HL-60/S4 (cell line): Measurements from ENCODE around the gene LGMN.
"Not testable (repeated sequence)": the region's sequence is repeated elsewhere in the genome, so short reads cannot be mapped to it uniquely, and the experiment has no call there.

ENCODE experiments used
- in situ Hi-C: fragments of 300-500 bp; cut with MboI; formaldehyde crosslinking; loops from 2 replicates; pipeline ENCODE4 v1.14.3; 2022; ENCODE audit warnings: low sequenced_read_pairs

LGMN gene

GRCh38 chr14:92763666-92764631, 15.5 kb upstream of the LGMN start:
- in situ Hi-C loops: not testable (repeated sequence)

GRCh38 chr14:92760524-92760805, 12.0 kb upstream of the LGMN start:
- in situ Hi-C loops: no loop called here

GRCh38 chr14:92759679-92760523, 11.5 kb upstream of the LGMN start:
- in situ Hi-C loops: no loop called here

- in situ Hi-C loops: no loop called here
Measured at GRCh38 chr14:92759300-92759678, 10.9 kb upstream of the LGMN start.

GRCh38 chr14:92756446-92756845, 8.0 kb upstream of the LGMN start:
- in situ Hi-C loops: no loop called here

GRCh38 chr14:92755495-92755894, 7.1 kb upstream of the LGMN start:
- in situ Hi-C loops: no loop called here

- in situ Hi-C loops: no loop called here
Measured at GRCh38 chr14:92754966-92755365, 6.5 kb upstream of the LGMN start.

GRCh38 chr14:92753250-92753649, 4.8 kb upstream of the LGMN start:
- in situ Hi-C loops: no loop called here

GRCh38 chr14:92751819-92752218, 3.4 kb upstream of the LGMN start:
- in situ Hi-C loops: no loop called here

GRCh38 chr14:92750994-92751400, 2.6 kb upstream of the LGMN start:
- in situ Hi-C loops: no loop called here

- in situ Hi-C loops: not testable (repeated sequence)
Measured at GRCh38 chr14:92750222-92750728, 1.8 kb upstream of the LGMN start.

GRCh38 chr14:92747701-92748258, 647 bp downstream of the LGMN start:
- in situ Hi-C loops: no loop called here

GRCh38 chr14:92744198-92744597, 4.2 kb downstream of the LGMN start:
- in situ Hi-C loops: no loop called here

- in situ Hi-C loops: no loop called here
Measured at GRCh38 chr14:92740440-92740839, 8.0 kb downstream of the LGMN start.

- in situ Hi-C loops: no loop called here
Measured at GRCh38 chr14:92737619-92738188, 10.7 kb downstream of the LGMN start.

GRCh38 chr14:92737206-92737605, 11.2 kb downstream of the LGMN start:
- in situ Hi-C loops: no loop called here

GRCh38 chr14:92735344-92735743, 13.1 kb downstream of the LGMN start:
- in situ Hi-C loops: no loop called here

GRCh38 chr14:92734618-92735017, 13.8 kb downstream of the LGMN start:
- in situ Hi-C loops: no loop called here

GRCh38 chr14:92733007-92733406, 15.4 kb downstream of the LGMN start:
- in situ Hi-C loops: no loop called here

GRCh38 chr14:92731622-92732115, 16.8 kb downstream of the LGMN start:
- in situ Hi-C loops: no loop called here
